GM15510 (cell line): Measurements from ENCODE around the gene DYSF.

Source experiments
- POLR2A ChIP-seq: IDR thresholded peaks from 3 replicates; pipeline ENCODE4 v1.6.1; 2011; ENCODE audit warnings: borderline replicate concordance; ENCODE audit not compliant: insufficient read length; ENCODE audit errors: extremely low read depth

The DYSF gene

DNA sequence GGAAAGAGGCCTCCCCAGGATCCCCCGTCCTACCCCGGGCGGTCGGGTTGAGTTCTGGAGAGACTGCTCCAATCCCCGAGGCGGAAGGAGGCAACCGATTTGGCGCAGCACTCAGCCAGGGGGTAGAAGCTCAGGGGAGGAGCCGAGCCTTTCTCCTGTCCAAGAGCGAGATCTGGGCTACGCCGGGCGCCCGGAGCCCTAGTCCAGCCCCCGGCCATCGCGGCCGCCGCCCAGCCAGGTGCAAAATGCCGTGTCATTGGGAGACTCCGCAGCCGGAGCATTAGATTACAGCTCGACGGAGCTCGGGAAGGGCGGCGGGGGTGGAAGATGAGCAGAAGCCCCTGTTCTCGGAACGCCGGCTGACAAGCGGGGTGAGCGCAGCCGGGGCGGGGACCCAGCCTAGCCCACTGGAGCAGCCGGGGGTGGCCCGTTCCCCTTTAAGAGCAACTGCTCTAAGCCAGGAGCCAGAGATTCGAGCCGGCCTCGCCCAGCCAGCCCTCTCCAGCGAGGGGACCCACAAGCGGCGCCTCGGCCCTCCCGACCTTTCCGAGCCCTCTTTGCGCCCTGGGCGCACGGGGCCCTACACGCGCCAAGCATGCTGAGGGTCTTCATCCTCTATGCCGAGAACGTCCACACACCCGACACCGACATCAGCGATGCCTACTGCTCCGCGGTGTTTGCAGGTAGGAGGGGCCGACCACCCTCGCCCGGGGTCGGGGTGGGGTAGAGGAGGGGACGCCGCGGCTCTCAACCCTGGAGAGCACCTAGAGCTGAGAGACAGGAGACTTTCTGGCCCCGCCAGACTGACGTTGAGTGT lies at the start of gene DYSF:
DYSF (plus strand) TSS at position 158 of the 817 bp plus-strand sequence.
- TF ChIP-seq POLR2A = no peak

DNA sequence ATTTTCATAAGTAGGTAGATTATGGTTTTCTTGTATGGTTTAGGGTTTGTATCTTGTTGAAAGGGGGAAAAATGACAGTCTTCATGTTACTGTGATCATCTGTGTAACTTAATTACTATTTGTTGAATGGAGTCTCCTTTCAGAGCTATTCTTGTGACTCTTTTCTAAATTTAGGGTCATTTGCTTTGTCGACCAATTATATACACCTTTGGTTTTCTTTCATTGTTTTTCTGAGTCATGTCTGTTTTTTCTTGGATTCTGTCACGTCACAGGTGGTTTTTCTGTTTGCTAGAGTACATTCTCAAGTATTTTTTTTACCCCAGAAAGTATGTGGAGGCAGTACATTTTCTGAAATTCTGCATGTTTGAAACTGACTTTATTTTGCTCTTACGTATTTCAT lies 43.8 kb upstream of the DYSF start:
- no peak for TF ChIP-seq POLR2A

DNA sequence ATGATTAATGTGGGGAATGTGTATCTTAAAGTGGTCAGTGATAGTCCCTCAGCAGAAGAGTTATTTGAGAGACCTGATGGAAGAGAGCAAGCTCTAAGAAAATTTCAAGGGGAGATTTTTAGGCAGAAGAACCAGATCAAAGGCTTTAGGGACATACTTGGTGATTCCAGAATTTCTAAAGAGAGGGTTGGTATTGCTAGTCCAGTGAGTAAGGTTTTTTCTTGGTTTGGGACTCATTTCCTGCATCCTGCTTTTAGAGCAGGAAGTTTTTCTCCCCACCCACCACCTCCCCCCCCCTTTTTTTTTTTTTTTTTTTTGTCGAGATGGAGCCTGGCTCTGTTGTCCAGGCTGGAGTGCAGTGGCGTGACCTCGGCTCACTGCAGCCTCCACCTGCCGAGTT lies 42.7 kb upstream of the DYSF start:
- no peak for TF ChIP-seq POLR2A

DNA sequence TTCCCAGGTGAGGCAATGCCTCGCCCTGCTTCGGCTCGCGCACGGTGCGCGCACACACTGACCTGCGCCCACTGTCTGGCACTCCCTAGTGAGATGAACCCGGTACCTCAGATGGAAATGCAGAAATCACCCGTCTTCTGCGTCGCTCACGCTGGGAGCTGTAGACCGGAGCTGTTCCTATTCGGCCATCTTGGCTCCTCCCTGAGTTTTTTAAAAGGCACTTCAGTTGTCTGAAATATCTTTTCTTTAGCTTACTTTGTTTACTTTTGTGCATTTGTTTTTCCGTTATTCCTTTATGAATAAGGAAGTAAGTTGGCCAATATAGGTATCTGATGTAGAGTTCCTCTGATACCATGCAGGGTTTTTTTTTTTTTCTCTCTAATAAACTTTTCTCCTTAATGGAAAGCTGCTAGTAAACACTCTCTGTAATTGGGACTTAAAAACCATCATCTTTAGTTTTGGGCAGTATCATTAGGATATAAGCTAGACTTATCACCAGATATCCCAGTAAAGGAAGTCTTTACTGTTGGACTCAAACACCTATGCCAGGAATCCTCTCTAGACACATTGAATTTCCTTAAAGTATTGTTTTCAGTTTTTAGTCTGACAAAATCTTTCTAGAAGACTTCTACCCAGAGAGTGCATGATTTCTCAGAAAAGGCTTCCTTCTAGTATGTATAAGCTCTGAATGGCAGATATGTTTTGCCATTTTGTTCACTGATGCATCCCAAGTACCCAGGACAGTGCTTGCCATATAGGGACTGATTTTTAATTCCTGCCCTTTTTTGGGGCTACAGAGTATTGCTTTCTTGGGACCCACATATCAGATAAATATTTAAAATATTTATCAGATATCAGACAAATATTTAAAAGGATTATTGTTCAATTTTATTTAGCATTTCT lies 35.8 kb upstream of the DYSF start:
- TF ChIP-seq POLR2A = no peak

DNA sequence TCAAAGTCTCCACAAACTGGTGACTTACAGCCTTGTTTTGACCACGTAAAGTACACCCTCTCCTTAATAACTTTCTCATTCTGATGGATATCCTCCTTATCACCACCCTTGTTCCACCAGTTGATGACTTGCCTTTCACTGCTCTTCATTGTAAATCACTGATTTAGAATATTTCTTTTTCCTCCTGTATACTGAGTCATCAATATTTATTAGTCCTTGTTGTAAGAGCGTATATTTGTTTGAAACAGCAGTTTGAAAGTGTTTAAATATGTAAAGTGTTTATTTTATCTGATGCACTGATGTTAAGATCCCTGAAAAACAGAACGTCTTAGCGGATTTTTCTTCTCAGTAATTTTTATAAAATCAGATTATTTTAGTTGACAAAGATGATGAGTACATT lies 34.2 kb upstream of the DYSF start:
- no peak for TF ChIP-seq POLR2A

DNA sequence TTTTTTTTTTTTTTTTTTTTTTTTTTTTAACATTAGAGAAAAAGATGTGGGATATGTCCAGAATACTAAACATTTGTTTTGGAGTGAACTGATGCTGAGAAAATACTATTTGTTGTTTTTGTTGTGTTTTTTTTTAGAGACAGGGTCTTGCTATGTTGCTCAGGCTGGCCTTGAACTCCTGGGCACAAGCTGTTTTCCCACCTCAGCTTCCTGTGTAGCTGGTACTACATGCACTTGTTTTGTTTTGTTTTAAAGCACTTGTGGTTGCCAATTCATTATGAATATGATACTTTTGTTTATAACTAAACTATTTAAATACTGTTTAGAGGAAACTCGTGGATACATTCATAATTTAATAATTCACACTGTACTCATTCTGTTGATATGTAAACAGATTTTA lies 33.4 kb upstream of the DYSF start:
- no peak for TF ChIP-seq POLR2A

DNA sequence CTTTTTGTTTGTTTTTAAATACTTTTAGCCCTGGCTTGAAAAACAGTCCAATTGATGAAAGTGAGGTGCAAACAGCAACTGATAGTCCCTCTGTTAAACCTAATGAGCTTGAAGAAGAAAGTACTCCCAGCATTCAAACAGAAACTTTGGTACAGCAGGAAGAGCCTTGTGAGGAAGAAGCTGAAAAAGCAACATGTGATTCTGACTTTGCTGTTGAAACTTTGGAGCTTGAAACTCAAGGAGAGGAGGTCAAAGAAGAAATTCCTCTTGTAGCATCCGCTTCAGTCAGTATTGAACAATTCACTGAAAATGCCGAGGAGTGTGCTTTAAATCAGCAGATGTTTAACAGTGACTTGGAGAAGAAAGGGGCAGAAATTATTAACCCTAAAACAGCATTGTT lies 30.6 kb upstream of the DYSF start:
- no peak for TF ChIP-seq POLR2A

DNA sequence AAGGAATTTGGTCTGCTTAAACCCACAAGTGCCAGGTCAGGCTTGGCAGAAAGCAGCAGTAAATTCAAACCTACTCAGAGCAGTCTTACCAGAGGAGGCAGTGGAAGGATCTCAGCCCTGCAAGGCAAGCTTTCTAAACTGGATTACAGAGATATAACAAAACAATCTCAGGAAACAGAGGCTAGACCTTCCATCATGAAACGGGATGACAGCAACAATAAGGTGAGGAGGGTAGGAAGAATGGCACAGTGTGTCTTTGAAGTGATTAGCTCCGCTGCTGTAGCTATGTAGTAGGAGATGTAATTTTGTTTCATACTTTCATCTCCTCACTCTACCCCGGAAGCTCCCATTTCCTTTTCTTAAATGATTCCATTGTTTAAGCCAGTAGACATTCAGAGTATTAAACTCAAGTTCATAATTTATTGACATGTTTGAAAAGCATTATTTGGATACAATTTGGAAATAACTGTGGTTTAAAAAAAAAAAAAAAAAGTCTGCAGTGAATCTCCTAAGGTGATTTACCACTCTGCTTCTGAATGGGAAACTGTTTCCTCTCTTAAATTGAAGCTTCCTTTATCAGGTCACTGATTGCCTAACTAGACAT lies 29.4 kb upstream of the DYSF start:
- TF ChIP-seq POLR2A = no peak

DNA sequence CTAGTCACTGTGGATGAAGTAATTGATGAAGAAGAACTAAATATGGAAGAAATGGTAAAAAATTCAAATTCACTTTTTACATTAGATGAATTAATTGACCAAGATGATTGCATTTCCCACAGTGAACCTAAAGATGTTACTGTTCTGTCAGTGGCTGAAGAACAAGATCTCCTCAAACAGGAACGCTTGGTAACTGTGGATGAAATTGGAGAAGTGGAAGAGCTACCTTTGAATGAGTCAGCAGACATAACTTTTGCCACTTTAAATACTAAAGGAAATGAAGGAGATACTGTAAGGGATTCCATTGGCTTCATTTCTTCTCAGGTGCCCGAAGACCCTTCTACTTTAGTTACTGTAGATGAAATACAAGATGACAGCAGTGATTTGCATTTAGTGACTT lies 26.6 kb upstream of the DYSF start:
- no peak for TF ChIP-seq POLR2A

DNA sequence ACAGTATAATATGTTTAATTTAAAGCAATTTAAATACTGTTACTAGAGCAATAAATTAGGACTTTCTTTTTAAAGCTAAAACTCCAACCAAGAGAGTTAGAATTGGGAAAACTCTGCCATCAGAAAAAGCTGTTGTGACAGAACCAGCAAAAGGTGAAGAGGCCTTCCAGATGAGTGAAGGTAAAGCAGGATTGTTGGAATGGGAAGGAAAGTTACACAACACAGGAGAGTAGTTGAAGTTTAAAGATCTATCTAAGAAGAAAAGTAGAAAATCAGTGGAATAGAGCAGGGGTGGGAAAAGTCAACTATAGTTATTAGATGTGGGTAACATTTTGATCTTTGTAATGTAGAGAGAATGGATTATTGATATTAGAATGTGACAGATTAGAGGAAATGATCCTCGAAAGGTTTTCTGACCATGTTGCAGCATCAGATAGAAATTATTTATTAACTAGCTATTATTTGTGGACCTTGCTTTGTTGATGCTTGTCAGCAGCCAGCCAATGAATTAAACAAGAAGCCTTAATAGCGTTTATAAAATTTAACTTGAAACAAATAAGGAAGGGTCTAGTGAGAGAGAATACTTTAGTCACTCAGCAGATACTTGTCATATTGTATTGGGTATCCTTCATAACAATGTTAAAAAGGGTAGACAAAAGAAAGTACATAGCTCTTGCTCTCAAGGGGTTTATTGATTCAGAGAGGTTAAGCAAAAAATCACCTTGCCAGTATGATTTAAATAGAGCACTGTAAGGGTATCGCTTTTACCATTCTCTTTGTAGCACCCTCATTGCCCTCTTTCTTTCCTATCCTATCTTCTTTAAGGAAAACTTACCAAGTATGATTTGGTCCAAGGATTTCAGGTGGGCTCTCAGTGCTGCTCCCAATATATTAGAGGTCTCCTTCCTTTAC lies 24.6 kb upstream of the DYSF start:
- no peak for TF ChIP-seq POLR2A

DNA sequence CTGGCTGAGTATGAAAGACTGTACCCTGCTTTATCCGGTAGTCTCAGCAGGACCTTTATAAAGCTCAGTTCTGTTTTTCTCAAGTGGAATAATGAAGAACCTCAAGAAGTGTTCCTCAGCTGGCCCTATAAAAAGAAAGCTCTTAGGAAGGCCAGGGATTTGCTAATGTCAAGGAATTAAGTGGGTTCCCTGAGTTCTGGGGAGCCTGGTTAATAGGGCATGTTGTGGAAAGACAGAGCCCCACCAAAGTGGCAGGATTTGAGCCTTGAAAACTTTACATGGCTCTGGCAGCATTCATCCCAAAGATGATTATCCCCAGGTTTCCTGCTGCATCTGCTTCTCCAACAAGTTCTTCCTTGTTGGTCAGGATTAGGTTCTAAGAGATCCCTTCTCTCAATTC lies 6.9 kb upstream of the DYSF start:
- TF ChIP-seq POLR2A = no peak

DNA sequence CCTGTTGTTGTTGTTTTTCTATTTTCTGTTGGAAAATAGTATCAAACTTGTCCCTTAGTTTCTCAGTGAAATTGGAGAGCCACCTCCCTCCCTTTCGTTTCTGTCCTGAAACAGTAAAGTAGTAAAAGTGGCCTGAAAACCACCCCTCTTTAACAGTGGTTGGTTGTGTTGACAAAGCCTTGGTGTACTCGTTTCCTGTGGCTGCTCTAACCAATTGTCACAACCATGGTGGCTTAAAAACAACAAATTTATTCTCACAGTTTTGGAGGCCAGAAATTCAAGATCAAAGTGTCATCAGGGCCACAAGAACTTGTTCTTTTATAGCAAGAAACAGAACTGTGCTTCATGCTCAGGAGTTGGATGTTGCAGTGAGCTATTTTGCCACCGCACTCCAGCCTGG lies 4.0 kb upstream of the DYSF start:
- TF ChIP-seq POLR2A = no peak

DNA sequence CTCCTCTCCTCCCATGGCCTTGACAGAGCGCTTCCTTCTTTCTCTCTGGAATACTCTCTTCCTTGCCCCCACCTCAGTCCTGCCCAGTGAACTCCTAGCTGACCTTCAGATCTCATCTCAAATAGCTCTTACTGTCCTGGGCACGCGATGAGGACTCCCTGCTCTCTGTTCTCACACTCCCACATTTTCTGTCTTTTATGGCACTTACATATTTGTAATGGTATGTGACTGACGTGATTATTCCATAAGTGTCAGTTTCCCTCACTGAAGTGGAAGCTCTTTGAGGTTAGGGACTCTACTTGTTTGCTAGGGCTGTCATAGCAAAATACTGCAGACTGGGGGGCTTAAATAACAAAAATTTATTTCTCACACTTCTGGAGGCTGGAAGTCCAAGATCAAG lies 1.7 kb upstream of the DYSF start:
- no peak for TF ChIP-seq POLR2A

DNA sequence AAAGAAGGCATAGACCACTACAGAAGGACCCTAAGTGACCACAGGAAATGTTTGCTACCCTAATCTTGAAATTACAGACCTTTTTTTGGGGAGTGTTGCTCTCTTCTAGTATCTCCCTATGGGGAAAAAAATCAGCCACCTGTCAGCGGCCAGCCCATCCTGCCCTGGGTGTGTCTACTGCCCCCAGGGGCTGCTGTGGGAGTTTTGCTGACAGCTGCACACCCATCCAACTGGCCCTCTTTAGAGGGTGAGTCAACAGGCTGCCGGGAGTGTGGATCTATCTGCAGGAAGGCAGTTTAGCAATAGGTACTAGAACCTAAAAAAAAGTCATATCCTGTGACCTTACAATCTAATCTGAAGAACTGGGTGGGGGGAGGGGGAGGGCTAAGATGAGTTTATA lies 796 bp upstream of the DYSF start:
- TF ChIP-seq POLR2A = no peak

DNA sequence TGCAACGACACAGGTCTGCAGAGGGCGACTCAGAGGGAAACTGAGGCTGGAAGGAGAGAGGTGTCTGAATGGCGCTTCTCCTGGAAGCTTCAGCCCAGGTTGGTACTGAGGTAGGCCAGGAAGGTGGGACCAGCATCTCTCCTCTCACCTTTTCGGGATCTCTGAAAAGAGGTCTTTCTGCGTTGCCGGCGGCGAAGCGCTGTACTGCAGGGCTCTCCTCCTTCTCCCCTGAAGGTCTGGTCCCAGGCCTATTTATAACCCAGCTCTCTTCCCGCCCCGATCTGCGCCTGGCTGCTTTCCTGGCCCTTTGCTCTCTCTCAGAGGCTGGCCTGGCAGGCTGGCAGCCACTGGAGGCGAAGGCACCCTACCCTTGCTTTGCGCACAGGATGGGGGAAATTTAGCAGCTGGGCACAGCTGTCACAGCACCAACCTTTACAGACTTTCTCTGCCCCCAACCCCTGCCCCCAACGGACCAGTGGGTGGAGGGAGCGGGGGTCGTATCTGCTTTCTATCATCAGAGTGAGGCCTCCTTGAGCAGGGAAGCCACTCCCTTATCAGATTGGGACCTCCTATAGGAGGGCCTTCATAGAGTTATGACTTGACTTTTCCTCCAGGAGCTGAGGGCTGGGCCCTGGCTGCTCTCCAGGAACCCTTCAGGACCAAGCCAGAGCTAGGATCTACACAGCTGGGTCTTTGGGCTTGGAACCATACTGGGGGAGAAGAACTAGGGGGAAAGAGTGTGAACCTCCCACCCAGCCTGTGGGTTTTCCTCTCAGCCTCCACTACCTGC lies 1.1 kb downstream of the DYSF start:
- no peak for TF ChIP-seq POLR2A
